ENCODE data around the gene KIF5C. TPM values are rescaled to one million over a fixed set of nuclear protein-coding genes. Genes with fewer than 3 reads are reported as not detected.

The KIF5C gene
- total and polyA plus RNA-seq, 2 of the 13 experiments (the other 11 are each of a cell fraction or from before 2014, with no cell fraction given): 0.15 to 0.20 TPM

DNA sequence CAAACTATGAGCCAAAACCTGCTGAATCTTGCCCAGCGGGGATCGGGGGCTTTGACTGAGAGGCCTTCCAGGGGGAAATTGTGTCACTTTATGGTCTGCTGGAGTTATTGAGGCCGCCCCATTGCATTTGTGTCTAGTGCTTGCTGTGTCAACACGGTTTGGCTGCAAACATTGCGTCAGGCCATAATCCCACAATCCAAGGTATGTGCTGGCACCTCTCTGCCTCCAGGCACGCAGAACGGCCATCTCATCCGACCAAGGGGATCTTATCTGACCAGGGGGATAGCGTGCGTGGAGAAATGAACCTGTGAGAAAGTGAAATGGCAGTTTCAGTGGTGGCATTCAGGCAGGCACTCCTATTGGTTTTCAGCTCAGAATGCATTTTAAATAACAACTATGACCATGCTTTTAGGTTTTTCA, 145.4 kb downstream of the KIF5C start (continued):
- TF ChIP-seq ETV6 (CRISPR knock-in tag; conservative IDR thresholded peaks at IDR 0.05) (no peak), STAG1 (CRISPR knock-in tag; IDR thresholded peaks at IDR 0.05) (no peak), EEA1 (CRISPR knock-in tag; IDR thresholded peaks at IDR 0.05; ENCODE audit: borderline replicate concordance) (no peak), CAMTA2 (CRISPR knock-in tag; IDR thresholded peaks at IDR 0.05; ENCODE audit: borderline replicate concordance) (no peak), CBX5 (CRISPR knock-in tag; IDR thresholded peaks at IDR 0.05; ENCODE audit: borderline replicate concordance) (0 out of 2 replicates have a peak, but pooled peaks have one; percentile 79), MEF2D (CRISPR knock-in tag; IDR thresholded peaks at IDR 0.05) (no peak), PTBP1 (IDR thresholded peaks at IDR 0.05; ENCODE audit: low read depth, low read length, poor library complexity, severe bottlenecking) (no peak), FOXM1 (CRISPR knock-in tag; IDR thresholded peaks at IDR 0.05) (no peak), DMAP1 (CRISPR knock-in tag; IDR thresholded peaks at IDR 0.05) (no peak), RARA (CRISPR knock-in tag; IDR thresholded peaks at IDR 0.05) (peak; percentile 41; the same call in 1 of the 2 replicates), TP53 (CRISPR knock-in tag; conservative IDR thresholded peaks at IDR 0.05) (no peak), KMT2A (CRISPR knock-in tag; IDR thresholded peaks at IDR 0.05) (no peak), SOX5 (CRISPR knock-in tag; IDR thresholded peaks at IDR 0.05; ENCODE audit: borderline replicate concordance) (peak; percentile 31; the same call in 1 of the 2 replicates), ZNF644 (CRISPR knock-in tag; IDR thresholded peaks at IDR 0.05; ENCODE audit: low read depth) (peak; percentile 93), ZNF652 (CRISPR knock-in tag; IDR thresholded peaks at IDR 0.05; ENCODE audit: borderline replicate concordance, low read depth) (no peak), CREB1 (IDR thresholded peaks at IDR 0.05) (no peak), CREB1 (CRISPR knock-in tag; IDR thresholded peaks at IDR 0.05) (no peak), FOSL1 (CRISPR knock-in tag; IDR thresholded peaks at IDR 0.05; ENCODE audit: borderline replicate concordance) (no peak), ZBTB38 (CRISPR knock-in tag; IDR thresholded peaks at IDR 0.05) (no peak), KLF9 (CRISPR knock-in tag; IDR thresholded peaks at IDR 0.05; ENCODE audit: low read depth) (no peak), MIXL1 (CRISPR knock-in tag; IDR thresholded peaks at IDR 0.05) (no peak), KLF16 (CRISPR knock-in tag; IDR thresholded peaks at IDR 0.05) (0 out of 4 replicates have a peak, but pooled peaks of 1 of the 2 experiments have one; percentile 33), KDM5B (CRISPR knock-in tag; IDR thresholded peaks at IDR 0.05; ENCODE audit: borderline replicate concordance) (no peak)
- TF ChIP-seq, protein P1, sequence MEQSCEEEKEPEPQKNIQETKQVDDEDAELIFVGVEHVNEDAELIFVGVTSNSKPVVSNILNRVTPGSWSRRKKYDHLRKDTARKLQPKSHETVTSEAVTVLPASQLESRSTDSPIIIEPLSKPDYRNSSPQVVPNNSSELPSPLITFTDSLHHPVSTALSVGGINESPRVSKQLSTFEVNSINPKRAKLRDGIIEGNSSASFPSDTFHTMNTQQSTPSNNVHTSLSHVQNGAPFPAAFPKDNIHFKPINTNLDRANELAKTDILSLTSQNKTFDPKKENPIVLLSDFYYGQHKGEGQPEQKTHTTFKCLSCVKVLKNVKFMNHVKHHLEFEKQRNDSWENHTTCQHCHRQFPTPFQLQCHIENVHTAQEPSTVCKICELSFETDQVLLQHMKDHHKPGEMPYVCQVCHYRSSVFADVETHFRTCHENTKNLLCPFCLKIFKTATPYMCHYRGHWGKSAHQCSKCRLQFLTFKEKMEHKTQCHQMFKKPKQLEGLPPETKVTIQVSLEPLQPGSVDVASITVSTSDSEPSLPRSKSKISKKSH (CRISPR knock-in tag; IDR thresholded peaks at IDR 0.05; ENCODE audit: borderline replicate concordance): no peak
- TF ChIP-seq, protein P2, sequence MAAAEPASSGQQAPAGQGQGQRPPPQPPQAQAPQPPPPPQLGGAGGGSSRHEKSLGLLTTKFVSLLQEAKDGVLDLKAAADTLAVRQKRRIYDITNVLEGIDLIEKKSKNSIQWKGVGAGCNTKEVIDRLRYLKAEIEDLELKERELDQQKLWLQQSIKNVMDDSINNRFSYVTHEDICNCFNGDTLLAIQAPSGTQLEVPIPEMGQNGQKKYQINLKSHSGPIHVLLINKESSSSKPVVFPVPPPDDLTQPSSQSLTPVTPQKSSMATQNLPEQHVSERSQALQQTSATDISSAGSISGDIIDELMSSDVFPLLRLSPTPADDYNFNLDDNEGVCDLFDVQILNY (CRISPR knock-in tag; conservative IDR thresholded peaks at IDR 0.05): no peak
- TF ChIP-seq, protein P3, sequence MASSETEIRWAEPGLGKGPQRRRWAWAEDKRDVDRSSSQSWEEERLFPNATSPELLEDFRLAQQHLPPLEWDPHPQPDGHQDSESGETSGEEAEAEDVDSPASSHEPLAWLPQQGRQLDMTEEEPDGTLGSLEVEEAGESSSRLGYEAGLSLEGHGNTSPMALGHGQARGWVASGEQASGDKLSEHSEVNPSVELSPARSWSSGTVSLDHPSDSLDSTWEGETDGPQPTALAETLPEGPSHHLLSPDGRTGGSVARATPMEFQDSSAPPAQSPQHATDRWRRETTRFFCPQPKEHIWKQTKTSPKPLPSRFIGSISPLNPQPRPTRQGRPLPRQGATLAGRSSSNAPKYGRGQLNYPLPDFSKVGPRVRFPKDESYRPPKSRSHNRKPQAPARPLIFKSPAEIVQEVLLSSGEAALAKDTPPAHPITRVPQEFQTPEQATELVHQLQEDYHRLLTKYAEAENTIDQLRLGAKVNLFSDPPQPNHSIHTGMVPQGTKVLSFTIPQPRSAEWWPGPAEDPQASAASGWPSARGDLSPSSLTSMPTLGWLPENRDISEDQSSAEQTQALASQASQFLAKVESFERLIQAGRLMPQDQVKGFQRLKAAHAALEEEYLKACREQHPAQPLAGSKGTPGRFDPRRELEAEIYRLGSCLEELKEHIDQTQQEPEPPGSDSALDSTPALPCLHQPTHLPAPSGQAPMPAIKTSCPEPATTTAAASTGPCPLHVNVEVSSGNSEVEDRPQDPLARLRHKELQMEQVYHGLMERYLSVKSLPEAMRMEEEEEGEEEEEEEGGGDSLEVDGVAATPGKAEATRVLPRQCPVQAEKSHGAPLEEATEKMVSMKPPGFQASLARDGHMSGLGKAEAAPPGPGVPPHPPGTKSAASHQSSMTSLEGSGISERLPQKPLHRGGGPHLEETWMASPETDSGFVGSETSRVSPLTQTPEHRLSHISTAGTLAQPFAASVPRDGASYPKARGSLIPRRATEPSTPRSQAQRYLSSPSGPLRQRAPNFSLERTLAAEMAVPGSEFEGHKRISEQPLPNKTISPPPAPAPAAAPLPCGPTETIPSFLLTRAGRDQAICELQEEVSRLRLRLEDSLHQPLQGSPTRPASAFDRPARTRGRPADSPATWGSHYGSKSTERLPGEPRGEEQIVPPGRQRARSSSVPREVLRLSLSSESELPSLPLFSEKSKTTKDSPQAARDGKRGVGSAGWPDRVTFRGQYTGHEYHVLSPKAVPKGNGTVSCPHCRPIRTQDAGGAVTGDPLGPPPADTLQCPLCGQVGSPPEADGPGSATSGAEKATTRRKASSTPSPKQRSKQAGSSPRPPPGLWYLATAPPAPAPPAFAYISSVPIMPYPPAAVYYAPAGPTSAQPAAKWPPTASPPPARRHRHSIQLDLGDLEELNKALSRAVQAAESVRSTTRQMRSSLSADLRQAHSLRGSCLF (CRISPR knock-in tag; IDR thresholded peaks at IDR 0.05; ENCODE audit: borderline replicate concordance): no peak
- TF ChIP-seq, protein P4, sequence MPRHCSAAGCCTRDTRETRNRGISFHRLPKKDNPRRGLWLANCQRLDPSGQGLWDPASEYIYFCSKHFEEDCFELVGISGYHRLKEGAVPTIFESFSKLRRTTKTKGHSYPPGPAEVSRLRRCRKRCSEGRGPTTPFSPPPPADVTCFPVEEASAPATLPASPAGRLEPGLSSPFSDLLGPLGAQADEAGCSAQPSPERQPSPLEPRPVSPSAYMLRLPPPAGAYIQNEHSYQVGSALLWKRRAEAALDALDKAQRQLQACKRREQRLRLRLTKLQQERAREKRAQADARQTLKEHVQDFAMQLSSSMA (CRISPR knock-in tag; IDR thresholded peaks at IDR 0.05): no peak
